ENCODE data around the gene MAEA.

MAEA gene

GRCh38 chr4:1376391-1376840 lies 86.7 kb downstream of the MAEA start:
- Histone ChIP-seq H3K4me1 (ENCODE audit: low read length) (no peaks in the 10 kb centered on the region), H3K9me3 (ENCODE audit: insufficient read depth, low read length) (no peaks in the 10 kb centered on the region), H3K4me2 (ENCODE audit: low read length) (no peak overlapping the region), H3K79me2 (ENCODE audit: low read length) (no peaks in the 10 kb centered on the region), H3K9ac (ENCODE audit: low read length) (no peak overlapping the region), H3K27me3 (ENCODE audit: low read depth, low read length) (no peaks in the 10 kb centered on the region), H3K27ac (ENCODE audit: low read length) (no peak overlapping the region), H3K36me3 (replicated peaks; ENCODE audit: low read depth, low read length) (peaks cover 9% of the 10 kb centered on the region), H3K4me3 (ENCODE audit: low read length) (no peak overlapping the region), H4K20me1 (ENCODE audit: insufficient read depth, low read length) (no peaks in the 10 kb centered on the region), H2AFZ (ENCODE audit: low read depth, low read length) (no peak overlapping the region)
- TF ChIP-seq, protein P1, sequence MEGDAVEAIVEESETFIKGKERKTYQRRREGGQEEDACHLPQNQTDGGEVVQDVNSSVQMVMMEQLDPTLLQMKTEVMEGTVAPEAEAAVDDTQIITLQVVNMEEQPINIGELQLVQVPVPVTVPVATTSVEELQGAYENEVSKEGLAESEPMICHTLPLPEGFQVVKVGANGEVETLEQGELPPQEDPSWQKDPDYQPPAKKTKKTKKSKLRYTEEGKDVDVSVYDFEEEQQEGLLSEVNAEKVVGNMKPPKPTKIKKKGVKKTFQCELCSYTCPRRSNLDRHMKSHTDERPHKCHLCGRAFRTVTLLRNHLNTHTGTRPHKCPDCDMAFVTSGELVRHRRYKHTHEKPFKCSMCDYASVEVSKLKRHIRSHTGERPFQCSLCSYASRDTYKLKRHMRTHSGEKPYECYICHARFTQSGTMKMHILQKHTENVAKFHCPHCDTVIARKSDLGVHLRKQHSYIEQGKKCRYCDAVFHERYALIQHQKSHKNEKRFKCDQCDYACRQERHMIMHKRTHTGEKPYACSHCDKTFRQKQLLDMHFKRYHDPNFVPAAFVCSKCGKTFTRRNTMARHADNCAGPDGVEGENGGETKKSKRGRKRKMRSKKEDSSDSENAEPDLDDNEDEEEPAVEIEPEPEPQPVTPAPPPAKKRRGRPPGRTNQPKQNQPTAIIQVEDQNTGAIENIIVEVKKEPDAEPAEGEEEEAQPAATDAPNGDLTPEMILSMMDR (IDR thresholded peaks at IDR 0.05; ENCODE audit: low read depth, low read length), result no peak
- TF ChIP-seq EZH2phosphoT487 (IDR thresholded peaks at IDR 0.05; ENCODE audit: low read depth), result no peak

- no peaks in the 10 kb centered on the region for H4K20me1 ChIP-seq (ENCODE audit: insufficient read depth, low read length)
- H3K36me3 ChIP-seq (replicated peaks; ENCODE audit: low read depth, low read length), result peaks cover 8% of the 10 kb centered on the region
Observed at GRCh38 chr4:1376841-1377605, 87.3 kb downstream of the MAEA start.

DNA sequence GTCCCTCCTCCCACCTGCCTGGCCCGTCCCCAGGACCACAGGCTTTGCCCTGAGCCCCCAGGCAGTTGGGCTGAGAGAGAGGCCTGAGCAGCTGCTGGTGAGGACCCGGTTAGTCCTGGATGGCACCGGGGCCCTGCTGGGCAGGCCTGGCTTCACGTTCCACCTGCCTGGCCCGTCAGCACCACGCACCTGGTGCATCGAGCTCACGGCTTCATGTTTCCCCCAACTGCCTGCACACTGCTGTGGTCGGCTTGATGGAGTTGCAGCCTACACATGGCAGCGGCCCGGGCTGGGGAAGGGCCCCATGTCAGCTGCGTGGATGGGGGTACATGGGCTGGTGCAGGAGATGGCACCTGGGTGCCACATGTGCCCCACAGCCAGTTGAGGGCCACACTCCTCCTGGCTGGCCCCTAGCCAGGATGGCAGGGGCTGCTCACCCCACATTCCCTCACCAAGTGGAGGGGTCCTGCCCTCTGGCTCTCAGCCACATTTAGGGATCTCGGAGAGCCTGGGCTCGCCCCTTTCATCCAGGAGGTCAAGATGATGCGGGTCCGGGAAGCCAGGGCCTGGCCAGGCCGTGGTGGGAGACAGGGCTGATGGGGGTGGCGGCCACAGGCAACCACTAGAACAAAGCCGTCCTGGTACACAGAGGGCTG lies 88.0 kb downstream of the MAEA start:
- Histone ChIP-seq H3K36me3 (replicated peaks; ENCODE audit: low read depth, low read length) (peaks cover 3% of the 10 kb centered on the region), H4K20me1 (ENCODE audit: insufficient read depth, low read length) (no peaks in the 10 kb centered on the region), H3K79me2 (ENCODE audit: low read length) (no peaks in the 10 kb centered on the region), H3K27me3 (ENCODE audit: low read depth, low read length) (no peaks in the 10 kb centered on the region), H3K9ac (ENCODE audit: low read length) (no peak overlapping the region), H3K27ac (ENCODE audit: low read length) (no peak overlapping the region), H3K4me3 (ENCODE audit: low read length) (no peak overlapping the region), H3K9me3 (ENCODE audit: insufficient read depth, low read length) (no peaks in the 10 kb centered on the region), H3K4me1 (ENCODE audit: low read length) (no peaks in the 10 kb centered on the region), H2AFZ (ENCODE audit: low read depth, low read length) (no peak overlapping the region), H3K4me2 (ENCODE audit: low read length) (no peak overlapping the region)
- no peak for TF ChIP-seq EZH2phosphoT487 (IDR thresholded peaks at IDR 0.05; ENCODE audit: low read depth)
- TF ChIP-seq, protein P1 (IDR thresholded peaks at IDR 0.05; ENCODE audit: low read depth, low read length), result no peak

More at GRCh38 chr4:1376841-1377605, 87.3 kb downstream of the MAEA start:
- Histone ChIP-seq H3K27me3 (ENCODE audit: low read depth, low read length) (no peaks in the 10 kb centered on the region), H3K4me3 (ENCODE audit: low read length) (no peak overlapping the region), H3K27ac (ENCODE audit: low read length) (no peak overlapping the region), H3K4me2 (ENCODE audit: low read length) (no peak overlapping the region), H3K4me1 (ENCODE audit: low read length) (no peaks in the 10 kb centered on the region), H3K79me2 (ENCODE audit: low read length) (no peaks in the 10 kb centered on the region), H3K9me3 (ENCODE audit: insufficient read depth, low read length) (no peaks in the 10 kb centered on the region), H3K9ac (ENCODE audit: low read length) (no peak overlapping the region), H2AFZ (ENCODE audit: low read depth, low read length) (no peak overlapping the region)
- TF ChIP-seq EZH2phosphoT487 (IDR thresholded peaks at IDR 0.05; ENCODE audit: low read depth), result no peak
- TF ChIP-seq, protein P1 (IDR thresholded peaks at IDR 0.05; ENCODE audit: low read depth, low read length), result no peak

DNA sequence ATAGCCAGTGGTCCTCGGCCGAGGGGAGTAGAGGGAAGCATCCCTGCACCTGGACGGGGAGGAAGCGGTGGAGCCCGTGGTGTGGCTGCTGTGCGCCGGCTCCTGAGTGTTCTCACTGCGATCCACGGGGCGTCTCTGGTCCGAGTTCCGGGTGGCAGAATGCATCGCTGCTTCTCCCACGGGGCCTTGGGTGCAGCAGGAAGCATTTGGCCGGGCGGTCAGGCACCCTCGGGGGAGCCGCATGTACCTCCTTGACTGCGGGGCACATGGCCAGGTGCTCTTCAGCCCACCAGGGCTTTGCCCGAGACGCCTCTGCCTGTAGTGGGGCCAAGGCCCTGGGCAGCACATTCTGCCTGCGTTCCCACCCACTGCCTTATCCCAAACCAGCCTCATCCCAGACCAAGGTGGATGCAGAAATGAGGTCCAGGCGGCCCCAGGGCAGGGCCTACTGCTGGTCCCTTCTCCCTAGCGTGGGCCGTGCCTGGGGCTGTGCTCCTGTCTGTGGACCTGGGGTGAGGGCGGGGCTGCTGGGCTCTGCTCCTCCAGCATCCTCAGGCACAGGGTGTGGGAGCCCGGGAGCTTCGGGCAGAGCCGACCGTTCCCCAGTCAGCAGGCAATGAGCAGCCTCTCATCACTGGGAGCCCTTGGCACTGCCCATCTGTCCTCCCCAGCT lies 89.0 kb downstream of the MAEA start:
- H4K20me1 ChIP-seq (ENCODE audit: insufficient read depth, low read length), result no peaks in the 10 kb centered on the region

More for the DNA sequence above, 89.0 kb downstream of the MAEA start:
- Histone ChIP-seq H3K4me3 (ENCODE audit: low read length) (no peak overlapping the region), H3K9ac (ENCODE audit: low read length) (no peak overlapping the region), H3K27ac (ENCODE audit: low read length) (no peak overlapping the region), H2AFZ (ENCODE audit: low read depth, low read length) (no peak overlapping the region), H3K79me2 (ENCODE audit: low read length) (no peaks in the 10 kb centered on the region), H3K4me2 (ENCODE audit: low read length) (no peak overlapping the region), H3K36me3 (replicated peaks; ENCODE audit: low read depth, low read length) (no peaks in the 10 kb centered on the region), H3K9me3 (ENCODE audit: insufficient read depth, low read length) (no peaks in the 10 kb centered on the region), H3K27me3 (ENCODE audit: low read depth, low read length) (no peaks in the 10 kb centered on the region), H3K4me1 (ENCODE audit: low read length) (no peaks in the 10 kb centered on the region)
- no peak for TF ChIP-seq EZH2phosphoT487 (IDR thresholded peaks at IDR 0.05; ENCODE audit: low read depth)
- TF ChIP-seq, protein P1 (IDR thresholded peaks at IDR 0.05; ENCODE audit: low read depth, low read length), result no peak

All from OCI-LY3 (cell line).